ENCODE measurements around the gene NOCT.
"Not testable (repeated sequence)": the region's sequence is repeated elsewhere in the genome, so short reads cannot be mapped to it uniquely, and the experiment has no call there.

NOCT gene

DNA sequence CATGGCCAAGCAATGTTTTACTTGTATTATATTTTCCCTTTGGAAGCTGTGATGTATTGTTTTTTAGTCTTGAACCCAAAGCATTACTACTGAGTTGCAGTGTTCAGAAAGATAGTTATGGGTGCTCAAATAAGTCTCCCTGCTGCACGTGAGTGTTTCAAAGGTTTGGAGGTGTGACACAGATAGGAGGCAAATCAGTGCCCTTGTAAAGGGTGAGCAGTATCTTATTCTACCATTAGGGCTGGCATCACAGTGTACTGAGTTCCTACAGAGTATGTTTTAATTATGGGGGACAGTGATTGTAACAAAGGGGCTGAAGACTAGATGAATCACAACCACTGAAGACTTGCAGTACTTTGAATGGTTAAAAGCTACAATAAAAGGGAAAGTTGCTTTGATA lies 38.3 kb downstream of the NOCT start:
- DNase-seq: no peak

DNA sequence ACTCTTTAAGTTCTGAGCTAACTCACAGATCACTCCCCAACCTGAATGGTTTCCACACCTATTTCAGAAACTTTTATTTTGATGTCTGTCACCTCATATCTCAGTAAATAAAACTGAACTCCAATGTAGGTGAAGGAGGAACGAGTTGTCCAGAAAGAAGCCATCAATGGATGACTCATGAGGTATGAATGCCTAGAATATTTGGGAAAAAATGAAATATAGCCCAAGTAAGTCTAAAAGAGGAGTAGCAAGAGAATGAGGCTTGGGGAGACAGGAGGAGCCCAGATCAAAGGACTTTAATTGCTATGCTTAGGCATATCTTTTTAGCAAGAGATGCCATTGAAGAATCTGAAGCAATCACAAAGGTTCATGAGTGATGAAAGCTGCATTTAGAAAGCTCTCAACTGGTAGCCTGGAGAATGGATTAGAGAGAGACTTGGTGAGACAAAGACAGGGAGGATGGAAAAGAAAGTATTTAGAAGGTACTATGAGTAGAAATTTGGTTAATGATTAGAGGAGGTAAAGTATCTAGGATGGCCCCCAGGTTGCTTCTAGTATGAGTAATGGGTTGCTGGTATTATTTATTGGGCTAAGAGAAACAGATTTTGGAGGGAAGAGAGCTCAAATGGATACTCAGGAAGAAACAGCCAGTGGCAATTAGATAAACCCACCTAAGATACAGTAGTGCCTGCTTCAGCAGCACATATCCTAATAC lies 39.4 kb downstream of the NOCT start:
- no peak for DNase-seq

DNA sequence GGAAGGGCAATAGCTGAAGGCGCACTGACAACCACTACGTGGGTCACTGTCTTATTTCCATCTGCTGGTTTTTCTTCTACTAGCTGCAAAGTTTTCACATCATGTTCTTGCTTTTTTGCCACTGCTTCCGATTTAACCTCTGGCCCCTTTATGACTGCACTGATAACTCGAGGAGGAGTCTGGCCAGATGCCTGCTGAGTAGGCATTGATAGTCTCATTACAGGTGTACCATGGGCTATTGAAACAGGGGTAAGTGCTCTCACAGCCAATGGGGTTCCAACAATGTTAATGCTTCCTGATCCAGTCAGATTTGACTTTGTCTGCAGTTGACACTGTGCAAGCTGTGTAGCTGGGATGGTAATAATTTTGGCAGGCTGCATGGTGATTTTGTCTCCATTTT lies 43.4 kb downstream of the NOCT start:
- DNase-seq: not testable (repeated sequence)

DNA sequence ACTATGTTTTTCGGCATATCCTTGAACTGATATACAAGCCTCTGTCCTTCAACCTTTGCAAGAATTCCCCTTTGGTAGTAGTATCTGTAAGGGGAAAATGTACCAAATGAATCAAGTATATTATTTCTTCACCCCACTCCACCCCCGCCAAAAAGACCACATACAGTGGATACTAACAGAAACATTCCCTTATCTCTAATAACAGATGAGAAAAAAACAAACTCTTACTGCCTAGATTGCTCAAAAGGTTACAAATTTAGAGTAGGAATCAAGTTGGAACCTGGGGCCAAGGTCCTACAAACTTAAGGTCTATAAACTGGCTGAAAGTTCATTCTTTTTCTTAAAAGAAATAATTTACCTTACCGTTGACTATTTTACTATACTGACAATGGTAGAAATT lies 45.0 kb downstream of the NOCT start:
- DNase-seq: peak; percentile 41

DNA sequence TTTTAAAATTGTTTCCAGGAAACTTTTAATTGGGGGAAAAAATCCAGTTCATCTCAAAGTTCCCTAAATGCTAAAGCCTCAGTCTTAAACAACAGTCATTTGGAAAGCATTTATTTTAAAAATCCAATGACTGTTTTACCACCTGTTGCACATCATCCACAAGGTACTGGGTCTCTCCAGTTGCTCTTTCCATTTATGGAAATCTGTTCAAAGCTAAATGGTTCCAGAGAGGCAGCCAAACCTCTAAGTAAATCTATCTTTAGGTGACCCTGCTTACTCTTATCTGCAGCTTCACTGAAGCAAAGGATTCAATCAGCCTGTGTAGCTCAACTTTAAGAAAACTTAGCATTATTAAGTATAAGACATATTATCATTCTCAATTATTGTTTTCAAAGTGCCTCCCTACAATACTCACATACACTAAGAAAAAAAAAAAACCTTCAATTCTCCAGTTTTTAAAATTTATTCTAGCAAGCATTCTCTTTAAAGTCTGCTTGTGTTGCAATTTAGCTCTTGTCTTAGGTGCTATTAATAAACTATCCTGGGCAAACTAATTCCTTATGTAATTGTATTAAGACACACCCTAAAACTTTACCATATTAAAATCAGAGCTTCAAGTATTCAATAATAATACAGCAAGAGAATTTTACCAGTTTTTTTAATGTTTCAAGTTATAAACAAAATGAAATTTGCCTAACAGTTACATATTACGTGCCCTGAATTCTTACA lies 60.6 kb downstream of the NOCT start:
- DNase-seq: no peak

DNA sequence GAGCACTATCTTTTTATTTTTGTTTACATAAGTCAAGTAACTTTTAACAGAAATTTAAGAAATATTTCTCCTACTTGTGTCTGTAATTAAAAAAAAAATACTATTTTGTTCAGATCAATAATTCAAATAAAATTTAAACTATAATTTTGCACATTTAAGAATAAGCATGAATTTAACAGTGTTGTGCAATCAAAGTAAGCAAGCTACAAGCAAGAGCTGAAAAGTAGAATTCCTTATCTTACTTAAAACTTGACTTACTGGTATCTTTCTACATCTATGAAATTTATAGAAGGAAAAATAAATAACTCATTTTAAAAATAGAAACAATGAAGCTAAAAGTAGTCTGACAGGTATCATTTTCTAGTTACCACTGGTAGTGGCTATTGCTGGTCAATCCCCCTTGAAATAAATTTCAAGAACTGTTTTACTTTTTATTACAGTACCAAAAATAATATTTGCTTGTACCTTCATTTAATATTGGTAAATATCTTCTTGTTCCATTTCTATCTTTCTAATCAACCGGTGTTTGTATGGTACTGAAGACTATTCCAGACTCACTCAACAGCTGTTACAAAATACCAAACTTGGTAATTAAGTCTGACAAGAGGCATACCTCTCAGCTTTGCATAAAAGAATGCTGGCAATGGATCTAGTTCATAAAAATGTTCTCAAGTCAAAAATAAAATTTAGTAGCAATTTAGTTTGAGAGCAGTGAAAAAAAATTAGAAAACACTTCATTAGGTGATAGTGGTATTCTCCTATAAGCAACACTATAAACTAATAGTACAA lies 62.2 kb downstream of the NOCT start:
- DNase-seq: no peak

DNA sequence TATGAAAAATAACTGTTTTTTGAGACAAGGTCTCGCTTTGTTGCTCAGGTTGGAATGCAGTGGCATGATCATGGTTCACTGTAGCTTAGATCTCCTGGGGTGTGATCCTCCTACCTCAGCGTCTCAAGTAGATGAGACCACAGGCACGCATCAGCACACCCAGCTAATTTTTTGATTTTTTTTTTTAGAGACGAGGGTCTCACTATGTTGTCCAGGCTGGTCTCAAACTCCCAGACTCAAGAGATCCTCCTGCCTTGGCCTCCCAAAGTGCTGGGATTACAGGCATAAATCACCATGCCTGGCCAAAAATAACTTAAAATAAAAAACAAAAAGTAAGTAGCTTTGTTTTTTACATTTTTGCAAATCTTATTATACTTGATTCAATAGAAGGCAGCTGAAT lies 63.3 kb downstream of the NOCT start:
- DNase-seq: no peak

DNA sequence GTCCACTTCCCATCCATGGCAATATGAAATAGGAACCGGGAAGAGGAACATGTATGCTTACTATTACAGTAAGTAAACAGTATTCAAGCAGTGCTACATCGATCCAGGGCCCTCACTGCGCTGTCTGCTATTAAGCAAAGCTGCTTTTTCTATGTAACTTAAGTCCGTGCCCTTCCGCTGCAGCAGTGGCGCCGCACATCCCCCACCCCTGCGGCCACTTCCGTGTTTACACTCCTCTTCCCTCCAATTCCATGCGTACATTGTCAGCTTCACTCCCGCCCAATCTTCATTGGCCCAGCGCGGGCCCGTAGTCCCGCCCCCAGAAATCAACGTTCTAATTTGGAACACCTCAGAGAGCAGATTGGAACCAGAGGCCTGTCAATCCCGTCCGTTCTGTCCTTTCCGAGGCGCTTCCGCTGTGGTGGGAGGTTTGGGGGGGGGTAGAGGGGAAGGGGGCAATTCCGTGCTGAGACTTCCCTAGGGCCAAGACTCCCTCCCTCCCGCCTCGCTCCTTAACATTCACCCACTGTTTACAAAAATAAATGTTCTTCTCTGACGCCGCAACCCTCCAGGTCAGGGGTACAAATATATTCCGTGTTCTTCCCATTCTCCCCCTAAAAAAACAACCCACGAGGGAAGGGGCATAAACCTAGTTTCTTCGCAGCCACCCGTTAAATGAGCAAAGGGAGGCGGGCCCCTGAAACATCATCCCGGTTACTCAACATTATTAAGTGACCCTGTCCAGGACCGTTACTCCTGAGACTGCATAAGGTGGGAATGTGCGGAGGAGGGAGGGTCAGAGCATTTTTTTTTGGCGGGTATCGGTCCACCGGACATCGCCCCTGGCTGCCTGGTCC lies 67.4 kb downstream of the NOCT start:
- peak; percentile 99 for DNase-seq

DNA sequence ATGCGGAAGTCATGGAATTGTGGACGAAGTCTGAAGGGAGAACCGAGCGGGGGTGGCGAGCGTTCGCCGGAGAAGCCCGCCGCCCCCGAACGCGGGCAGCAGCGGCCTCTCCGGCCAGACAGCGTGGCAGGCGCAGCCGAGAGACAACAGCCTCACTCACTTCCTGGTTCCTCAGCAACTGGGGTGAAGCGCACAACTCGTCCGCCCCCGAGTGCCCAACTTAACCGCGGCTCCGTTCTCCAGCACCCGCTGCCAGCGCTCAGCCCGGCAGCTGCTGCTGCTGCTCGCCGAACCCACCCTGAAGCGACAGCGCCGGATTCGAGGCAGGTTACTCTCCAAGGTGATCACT lies 68.0 kb downstream of the NOCT start:
- DNase-seq: peak; percentile 69

DNA sequence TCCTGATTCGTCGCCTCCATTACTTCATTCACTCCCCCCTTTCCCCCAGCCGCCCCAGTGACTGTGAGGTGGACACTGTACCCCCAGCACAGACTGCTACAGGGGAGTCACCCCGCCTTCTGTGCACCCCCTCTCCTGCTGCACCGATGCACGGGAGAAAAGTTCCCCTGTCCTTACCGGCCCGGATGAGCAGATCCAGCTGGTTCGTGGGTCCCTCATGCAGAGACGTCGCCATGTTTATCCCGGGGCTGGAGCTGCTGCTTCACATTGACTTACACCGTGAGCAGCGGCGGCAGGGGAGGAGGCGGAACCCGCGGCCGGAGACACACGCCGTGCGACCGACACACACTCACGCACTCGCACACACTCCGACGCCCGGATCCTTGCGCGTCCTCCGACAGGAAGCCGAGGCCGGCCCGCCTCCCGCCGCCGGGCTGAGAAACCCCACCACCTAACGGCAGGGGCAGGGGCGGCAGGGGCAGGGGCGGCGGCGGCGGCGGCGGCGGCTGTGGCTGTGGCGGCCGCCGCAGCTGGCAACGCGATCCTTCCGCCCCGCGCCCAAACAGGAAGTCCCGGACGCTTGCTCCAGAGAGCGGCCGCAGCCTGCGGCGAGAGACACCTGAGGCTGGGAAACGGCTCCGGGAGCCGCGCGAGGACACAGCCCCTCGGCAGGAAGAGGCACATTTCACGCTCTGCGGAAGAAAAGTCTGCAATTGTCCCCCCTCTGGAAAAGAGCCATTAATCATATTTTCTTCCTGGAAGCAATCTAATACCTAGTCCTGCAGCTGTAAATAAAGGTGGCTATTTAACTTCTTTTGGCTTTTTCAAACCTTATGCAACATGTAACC lies 68.6 kb downstream of the NOCT start:
- peak; percentile 91 for DNase-seq

DNA sequence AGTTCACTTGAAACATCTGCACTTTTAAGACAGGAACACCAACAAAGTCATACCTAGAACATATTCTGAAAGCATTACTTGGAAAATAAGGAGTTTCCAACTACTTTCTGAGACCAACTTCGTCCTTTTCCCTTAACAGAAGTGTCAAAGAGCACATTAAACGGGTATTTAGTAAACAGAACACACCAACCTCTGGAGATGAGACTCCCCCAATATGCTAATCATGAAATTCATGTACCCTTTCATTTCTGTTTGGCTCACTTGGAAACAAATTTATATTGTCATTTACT lies 69.2 kb downstream of the NOCT start:
- peak; percentile 55 for DNase-seq

DNA sequence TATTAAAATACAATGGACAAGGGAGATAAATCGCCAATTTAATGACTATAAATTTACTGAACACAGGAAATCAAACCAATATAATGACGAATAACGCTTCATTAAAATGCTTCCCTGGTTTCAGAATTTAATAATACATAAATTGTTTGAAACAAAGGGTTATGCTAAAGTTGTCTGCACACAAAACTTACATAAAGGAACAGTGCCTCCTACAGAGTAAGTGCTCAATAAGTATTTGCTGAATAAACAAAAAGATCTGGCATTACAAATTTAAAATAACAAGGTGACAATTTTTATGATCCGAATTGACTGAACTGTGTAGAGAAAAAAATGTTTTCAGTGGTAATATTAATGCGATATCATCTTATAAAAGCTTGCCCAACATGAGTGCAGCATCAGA lies 69.6 kb downstream of the NOCT start:
- DNase-seq: peak; percentile 52

DNA sequence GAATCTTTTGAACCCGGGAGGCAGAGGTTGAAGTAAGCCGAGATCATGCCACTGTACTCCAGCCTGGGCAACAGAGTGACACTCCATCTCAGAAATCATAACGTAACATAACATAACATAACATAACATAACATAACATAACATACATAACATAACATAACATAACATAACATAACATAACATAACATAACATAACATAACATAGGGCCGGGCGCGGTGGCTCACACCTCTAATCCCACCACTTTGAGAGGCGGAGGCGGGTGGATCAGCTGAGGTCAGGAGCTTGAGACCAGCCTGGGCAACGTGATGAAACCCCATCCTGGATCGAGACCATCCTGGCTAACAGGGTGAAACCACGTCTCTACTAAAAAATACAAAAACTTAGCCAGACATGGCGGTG lies 76.7 kb downstream of the NOCT start:
- DNase-seq: no peak
